ENCODE results near the gene DCLK1. TPM values are rescaled to one million over a fixed set of nuclear protein-coding genes. Genes with fewer than 3 reads are reported as not detected.

The DCLK1 gene
- total RNA-seq, 1 donor from 2014 or later: not detected

- no peak for DNase-seq
- intact Hi-C loops (cut with micrococcal nuclease): no loop called here
- Mint-ChIP-seq H3K27ac (no peak overlapping the region), H3K4me3 (no peak overlapping the region), H3K4me1 (no peaks in the 10 kb centered on the region), H3K27me3 (no peaks in the 10 kb centered on the region), H3K9me3 (peaks cover 4% of the 10 kb centered on the region), H3K36me3 (ENCODE audit: low read depth) (no peaks in the 10 kb centered on the region)
- POLR2A ChIA-PET: no interaction called here
- ATAC-seq (ENCODE audit: low read depth): no peak
- TF ChIP-seq CTCF (IDR thresholded peaks at IDR 0.05): no peak
- CTCF ChIA-PET: no interaction called here
These were observed 256.5 kb downstream of the DCLK1 start for GRCh38 chr13:35874704-35875103.

GRCh38 chr13:35872369-35872768 is 258.8 kb downstream of the DCLK1 start:
- H3K27me3 Mint-ChIP-seq: no peaks in the 10 kb centered on the region
- H3K9me3 Mint-ChIP-seq: peaks cover 4% of the 10 kb centered on the region
- intact Hi-C loops (cut with micrococcal nuclease): no loop called here
- ChIA-PET POLR2A (no interaction called here), CTCF (no interaction called here)
- H3K27ac Mint-ChIP-seq: no peak overlapping the region
- H3K36me3 Mint-ChIP-seq (ENCODE audit: low read depth): no peaks in the 10 kb centered on the region
- DNase-seq (no peak), ATAC-seq (ENCODE audit: low read depth) (no peak)
- no peak for TF ChIP-seq CTCF (IDR thresholded peaks at IDR 0.05)
- H3K4me3 Mint-ChIP-seq: no peak overlapping the region
- H3K4me1 Mint-ChIP-seq: no peaks in the 10 kb centered on the region

GRCh38 chr13:35871561-35871960 is 259.6 kb downstream of the DCLK1 start:
- Mint-ChIP-seq H3K4me1 (no peaks in the 10 kb centered on the region), H3K4me3 (no peak overlapping the region), H3K36me3 (ENCODE audit: low read depth) (no peaks in the 10 kb centered on the region), H3K27me3 (no peaks in the 10 kb centered on the region), H3K9me3 (peaks cover 4% of the 10 kb centered on the region), H3K27ac (no peak overlapping the region)
- TF ChIP-seq CTCF (IDR thresholded peaks at IDR 0.05): no peak
- POLR2A ChIA-PET: no interaction called here
- intact Hi-C loops (cut with micrococcal nuclease): no loop called here
- no peak for ATAC-seq (ENCODE audit: low read depth)
- no peak for DNase-seq
- CTCF ChIA-PET: no interaction called here

GRCh38 chr13:35866801-35867200 is 264.4 kb downstream of the DCLK1 start:
- no peak for ATAC-seq (ENCODE audit: low read depth)
- POLR2A ChIA-PET: no interaction called here
- Mint-ChIP-seq H3K4me1 (no peaks in the 10 kb centered on the region), H3K4me3 (no peak overlapping the region), H3K27ac (no peak overlapping the region), H3K27me3 (no peaks in the 10 kb centered on the region), H3K9me3 (no peaks in the 10 kb centered on the region), H3K36me3 (ENCODE audit: low read depth) (no peaks in the 10 kb centered on the region)
- intact Hi-C loops (cut with micrococcal nuclease): no loop called here
- CTCF ChIA-PET: no interaction called here
- no peak for TF ChIP-seq CTCF (IDR thresholded peaks at IDR 0.05)
- DNase-seq: no peak

GRCh38 chr13:35865341-35866240 is 265.6 kb downstream of the DCLK1 start:
- intact Hi-C loops (cut with micrococcal nuclease): no loop called here
- DNase-seq (no peak), ATAC-seq (ENCODE audit: low read depth) (no peak)
- Mint-ChIP-seq H3K4me1 (no peaks in the 10 kb centered on the region), H3K9me3 (no peaks in the 10 kb centered on the region), H3K27ac (no peak overlapping the region), H3K27me3 (no peaks in the 10 kb centered on the region), H3K4me3 (no peak overlapping the region), H3K36me3 (ENCODE audit: low read depth) (no peaks in the 10 kb centered on the region)
- POLR2A ChIA-PET: no interaction called here
- no peak for TF ChIP-seq CTCF (IDR thresholded peaks at IDR 0.05)
- CTCF ChIA-PET: no interaction called here

Data from activated B cell treated with CpG ODN at 0.5 μM for 24 hours (primary cell).